ENCODE data around the gene TBX15.

TBX15 gene

DNA sequence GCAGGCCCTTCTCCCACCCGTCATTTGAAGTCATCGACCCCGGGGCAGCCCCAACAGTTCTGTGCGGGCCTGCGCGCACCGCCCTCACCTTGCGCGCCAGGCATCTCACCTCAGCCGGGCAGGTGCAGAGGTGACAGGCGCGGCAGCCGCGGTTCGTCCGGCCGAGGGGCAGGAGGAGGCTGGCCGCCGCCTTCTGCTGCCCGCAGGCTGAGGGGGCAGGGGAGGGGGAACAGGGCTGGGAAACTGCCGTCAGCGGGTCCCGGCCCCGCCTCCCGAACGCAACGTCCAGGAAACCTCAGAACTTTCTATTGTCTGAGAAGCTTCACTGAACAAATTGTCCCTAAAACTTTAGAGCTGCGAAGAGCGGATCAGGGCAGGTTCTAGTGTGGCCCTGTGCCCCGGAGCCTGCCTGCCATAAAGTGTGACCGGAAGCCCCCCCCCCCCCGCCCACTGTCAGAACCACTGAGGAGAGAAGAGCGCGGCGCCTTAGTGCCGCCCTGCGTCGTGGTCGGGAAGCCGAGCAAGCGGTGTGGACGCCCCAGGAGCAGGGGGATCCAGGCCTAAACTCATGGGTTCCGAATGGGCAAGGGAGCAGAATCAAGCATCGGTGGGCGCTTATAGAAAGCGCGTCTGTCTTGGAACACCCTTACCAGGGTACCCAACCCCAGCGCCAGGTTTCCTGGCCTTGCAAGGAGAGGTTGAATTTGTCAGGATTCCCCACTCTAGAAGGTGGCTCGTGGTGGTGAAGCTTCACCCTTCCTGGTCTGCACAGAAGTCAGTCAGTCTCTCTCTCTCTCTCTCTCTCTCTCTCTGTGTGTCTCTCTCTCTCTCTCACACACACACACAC, 13.3 kb upstream of the TBX15 start:
- no peak for DNase-seq

DNA sequence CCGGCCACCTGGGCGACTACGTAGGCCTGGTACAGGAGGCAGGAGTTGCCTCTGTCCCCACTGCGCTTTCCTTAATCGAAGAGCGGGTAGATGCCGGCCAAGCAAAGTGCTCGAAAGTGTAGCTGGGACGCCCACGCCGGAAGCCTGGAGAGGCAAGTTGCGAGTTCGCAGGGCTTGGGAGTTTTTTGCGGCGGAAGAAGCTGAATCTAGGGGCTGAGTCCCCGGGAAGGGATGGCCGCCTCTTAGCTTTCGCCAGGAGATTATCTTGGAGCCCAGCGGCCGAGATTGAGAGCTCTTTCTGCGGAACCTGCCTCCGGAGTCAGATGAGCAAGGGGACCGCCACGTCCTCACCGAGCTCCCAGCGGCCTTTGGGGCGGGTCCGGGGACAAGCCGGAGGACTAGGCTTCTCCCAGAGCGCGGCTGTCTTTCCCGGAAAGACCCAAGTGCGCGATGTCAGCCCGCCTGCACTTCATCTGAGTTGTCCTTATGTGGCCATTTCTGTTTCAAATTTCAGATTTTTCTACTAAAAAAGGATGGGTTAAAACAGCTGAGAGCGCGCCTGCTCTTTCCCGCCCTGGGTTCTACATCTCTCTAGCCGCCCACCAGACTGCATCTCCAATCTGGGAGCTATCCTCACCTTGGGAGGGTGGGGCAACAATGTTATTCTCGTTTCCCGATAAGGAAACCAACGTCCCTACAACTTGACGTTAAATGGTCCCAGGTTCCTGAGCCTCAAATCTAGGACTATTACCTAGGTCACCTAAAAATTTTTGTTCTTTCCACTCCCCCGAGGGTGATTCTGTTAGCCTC, 12.4 kb upstream of the TBX15 start:
- no peak for DNase-seq

DNA sequence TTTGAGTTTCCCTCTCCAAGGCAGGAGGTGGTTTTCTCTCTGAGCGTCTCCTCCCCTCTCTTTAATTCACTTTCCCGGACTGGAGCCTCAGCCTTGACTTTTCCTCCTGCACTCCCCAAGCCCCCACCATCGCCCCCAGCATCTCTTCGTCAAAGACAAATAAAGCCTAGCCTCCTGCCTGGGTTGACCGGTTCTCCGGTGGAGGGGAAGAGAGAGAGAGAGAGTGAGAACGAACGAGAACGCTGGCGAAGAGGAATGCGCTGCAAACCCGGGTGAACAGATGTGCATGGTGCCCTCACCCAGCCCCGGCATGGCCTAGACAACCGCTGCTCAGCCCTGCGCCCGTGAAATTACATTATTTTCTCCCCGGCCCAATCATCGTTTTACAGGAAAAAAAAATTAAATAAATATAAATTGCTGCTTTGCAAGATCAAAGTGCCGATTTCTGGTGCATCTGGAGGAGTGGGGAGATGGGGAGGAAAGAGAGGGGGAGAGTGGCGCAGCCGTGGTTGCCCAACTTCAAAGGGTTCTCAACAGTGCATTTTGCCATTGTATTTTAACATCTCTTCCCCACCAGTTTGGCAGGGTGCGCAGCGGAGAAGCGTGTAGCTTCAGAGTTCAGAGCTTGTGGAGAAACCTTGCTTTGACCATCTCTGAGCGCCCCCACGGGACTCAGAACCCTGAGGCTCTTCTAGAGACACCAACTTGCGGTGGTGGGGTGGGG, 11.4 kb upstream of the TBX15 start:
- no peak for DNase-seq

DNA sequence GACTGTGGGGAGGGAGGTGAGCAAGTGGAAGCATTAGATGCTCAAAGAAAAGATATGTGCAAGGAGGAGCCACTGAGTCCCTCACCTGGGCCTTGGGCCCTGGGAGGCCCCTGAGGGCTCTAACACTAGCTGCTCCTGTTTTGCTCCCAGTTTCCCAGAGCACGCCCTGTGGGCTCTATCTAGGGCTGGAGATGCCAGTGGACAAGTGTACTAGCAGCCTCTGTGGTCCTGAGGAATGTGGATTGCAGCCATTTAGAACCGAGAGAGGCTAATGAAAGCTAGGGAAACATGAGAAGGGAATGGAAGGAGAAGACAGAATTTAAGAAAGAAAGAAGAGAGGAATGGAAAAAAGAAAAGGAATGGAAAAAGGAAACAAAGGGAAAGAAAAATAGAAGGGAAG, 10.0 kb upstream of the TBX15 start:
- no peak for DNase-seq

DNA sequence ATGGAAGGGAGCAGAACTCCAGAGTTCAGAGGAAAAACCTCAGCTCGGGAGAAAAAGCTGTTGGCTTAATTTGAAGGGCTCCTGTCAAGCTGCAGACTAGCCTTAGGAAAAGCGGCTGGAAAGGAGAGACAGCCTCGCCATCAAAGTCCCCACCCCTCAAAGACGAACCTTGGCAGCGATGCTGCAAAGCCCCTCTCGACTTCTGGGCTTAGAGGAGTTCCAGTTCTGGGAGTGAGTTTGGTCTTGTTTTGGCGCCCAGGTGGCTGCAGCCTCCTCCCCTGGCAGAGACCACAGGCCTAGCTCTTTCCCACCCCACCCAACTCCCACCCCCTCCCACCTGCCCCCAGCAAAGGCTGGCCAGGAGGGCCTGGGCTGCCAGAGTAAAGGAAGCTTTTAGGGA, 9.1 kb upstream of the TBX15 start:
- DNase-seq, result no peak

DNA sequence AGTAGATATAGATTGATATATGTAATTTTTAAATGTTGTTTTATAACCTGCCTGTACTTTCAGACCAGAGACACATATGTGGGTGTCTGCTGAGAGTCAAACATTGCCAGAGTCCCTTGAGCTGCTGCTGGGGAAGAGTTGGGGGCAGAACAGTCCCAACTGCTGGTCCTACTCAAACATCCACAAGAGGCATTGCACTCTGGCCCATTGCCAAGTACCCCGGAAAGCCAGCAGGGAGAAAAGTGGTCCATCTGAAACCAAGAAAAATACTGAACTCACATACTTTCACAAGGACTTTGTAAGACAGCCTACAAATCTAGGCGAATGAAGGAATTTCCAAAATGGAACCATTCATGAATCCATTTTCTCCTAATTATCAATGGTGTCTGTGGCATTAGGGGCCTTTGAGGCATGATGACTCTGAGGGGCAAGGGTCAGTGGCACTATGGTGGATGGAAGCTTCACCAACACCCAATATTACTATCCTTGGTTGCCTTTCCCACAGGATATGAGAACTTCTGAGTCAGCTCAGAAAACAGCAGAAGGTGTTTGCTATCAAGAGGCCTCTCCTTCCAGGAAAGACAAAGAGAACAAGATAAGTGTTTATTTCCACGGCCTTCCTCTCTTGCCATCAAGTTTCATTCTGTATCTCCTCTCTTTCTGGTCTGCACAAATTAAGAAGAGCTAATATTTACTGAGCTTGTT, 7.3 kb upstream of the TBX15 start:
- no peak for DNase-seq

DNA sequence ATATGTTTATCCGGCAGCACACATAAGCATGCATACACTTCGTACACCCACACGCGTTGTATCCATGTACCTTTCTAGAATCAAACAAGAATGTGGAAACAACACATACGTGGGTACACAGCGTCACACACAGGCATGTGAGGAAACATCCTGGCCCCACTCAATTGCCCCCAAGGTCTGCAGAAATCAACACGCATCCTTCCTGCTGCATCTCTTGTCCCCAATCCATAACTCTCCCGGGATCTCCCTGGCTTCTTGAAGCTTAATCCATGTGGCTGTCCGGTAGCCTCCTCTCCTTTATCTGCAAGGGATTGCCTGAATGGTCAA, 5.5 kb upstream of the TBX15 start:
- DNase-seq, result no peak

DNA sequence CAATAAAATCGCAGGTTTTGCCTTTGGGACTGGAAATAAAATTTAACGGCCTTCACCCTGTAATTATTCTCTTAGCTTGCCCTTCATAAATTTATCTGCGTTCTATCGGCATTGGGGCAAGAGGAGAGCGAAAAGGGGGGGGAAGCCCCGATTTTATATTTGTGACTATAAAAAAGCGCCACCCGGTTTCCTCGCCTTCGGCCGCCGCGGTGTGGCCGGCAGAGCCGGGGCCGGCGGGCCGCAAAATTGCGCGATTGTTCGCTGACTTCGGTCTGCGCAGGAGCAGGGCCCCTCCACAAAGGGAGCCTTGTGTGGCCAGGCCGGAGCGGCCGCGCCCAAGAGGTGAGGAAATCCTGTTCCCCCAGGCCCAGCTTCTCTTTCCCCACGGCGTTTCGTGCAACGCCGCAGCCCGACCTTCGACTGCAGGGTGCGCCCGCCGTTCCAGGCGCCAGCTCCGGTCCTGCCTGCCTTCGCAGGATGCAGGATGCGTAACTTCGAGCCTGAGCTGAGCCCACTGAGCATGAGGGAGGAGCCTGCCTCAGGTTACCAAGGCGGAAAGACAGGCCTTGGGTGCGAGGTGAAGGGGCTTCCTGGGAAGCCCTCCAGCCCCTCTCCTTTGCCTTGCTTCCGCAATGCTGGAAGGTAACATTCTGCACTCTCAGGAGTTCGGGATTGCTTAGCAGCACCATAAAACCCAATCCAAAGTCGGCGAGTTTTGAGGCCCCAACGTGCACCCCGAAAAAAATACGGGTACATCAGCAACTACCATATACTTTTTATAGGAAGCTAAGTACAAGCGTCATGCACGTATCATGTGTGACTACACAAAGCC, 4.9 kb upstream of the TBX15 start:
- no peak for DNase-seq

DNA sequence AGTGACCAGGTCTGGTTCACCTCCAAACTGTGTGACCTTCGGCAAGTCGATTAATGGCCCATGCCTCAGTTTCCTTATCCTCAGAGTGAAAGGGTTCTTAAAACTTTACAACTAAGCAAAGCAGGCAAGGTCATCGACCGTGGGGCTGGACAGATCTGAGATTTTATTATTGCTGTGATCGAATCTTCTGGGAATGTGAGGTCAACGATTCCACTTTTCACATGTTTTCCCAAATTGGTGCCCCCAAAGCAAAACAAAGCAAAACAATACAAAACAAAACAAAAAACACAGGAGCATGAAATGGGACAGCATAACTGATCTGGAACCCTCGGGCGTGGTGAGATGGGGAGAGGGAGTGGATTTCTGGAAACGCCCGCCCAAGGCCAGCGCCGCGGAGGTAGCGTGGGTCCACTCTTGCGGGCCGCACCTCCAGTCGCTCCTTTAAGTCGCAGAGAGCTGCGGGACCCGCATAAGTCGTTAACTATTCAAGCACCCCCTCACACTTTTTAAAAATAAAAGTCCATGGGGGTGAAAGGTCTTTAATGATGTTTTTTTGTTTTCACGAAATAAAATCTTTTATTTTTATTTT, 4.2 kb upstream of the TBX15 start:
- DNase-seq, result no peak

DNA sequence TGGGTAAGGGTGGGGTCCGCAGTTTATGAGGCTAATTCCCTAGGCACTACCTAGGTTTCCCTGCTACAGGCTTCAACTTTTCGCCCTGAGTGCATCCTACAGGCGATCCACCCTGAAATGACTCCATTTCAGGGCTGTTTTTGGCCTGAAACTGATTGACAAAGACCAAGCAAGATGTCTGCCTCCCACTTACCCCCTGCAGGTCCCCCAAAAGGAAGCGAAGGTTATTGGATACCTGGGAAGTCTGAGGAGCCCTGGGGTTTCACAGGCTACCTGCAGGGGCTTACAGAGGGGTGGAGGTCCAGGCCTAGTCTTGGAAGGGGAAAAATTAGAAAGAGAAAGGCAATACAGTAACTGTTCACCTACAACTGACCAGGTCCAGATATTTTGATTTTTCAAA, 3.3 kb upstream of the TBX15 start:
- DNase-seq, result no peak

DNA sequence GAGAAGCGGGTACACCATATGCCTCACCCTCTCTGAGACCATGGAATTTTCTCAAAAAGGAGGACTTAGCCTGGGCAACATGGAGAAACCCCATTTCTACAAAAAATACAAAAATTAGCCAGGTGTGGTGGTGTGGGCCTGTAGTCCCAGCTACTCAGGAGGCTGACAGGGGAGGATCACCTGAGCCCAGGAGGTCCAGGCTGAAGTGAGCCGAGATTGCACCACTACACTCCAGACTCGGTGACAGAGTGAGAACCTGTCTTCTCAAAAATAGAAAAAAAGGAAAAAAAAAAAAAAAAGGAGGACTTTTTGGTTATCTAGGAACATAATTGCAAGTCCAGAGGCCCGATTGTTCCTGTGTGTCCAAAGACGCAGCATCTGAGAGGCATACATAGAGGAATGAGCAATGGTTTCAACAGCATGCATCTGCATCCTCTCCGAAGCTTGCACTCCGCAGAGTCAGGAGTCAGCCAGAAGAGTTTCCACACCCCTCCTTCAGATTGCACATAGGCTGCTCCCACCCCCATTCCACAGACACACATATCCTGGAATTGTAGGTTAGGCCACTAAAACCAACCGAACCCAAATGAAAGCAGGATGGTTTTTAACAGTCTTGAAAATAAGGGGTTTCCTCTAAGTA, 2.5 kb upstream of the TBX15 start:
- no peak for DNase-seq

DNA sequence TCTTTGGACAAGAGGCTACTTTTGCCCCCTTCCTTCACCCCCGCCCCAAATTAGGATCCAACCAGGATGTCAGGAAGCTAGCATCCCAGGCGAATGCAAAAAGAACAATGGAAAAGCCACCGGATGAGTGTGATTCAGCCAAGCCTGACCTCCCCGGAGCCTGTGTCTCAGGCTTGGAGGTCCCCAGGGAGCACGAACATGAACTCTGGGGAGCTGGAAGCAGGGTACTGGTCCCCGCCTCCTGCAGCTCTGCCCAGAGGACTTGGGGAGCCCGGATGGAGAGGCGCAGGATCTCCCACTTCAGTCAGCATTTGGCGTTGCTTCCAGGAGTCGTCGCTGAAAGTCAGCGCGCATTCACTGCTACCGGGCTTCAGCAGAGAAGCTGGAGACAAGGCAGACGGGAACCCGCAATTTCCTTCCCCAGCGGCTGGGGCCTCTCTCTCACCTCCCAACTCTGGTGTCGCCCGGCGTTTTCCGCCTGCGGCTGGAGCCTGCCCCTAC, 1.8 kb upstream of the TBX15 start:
- no peak for DNase-seq

DNA sequence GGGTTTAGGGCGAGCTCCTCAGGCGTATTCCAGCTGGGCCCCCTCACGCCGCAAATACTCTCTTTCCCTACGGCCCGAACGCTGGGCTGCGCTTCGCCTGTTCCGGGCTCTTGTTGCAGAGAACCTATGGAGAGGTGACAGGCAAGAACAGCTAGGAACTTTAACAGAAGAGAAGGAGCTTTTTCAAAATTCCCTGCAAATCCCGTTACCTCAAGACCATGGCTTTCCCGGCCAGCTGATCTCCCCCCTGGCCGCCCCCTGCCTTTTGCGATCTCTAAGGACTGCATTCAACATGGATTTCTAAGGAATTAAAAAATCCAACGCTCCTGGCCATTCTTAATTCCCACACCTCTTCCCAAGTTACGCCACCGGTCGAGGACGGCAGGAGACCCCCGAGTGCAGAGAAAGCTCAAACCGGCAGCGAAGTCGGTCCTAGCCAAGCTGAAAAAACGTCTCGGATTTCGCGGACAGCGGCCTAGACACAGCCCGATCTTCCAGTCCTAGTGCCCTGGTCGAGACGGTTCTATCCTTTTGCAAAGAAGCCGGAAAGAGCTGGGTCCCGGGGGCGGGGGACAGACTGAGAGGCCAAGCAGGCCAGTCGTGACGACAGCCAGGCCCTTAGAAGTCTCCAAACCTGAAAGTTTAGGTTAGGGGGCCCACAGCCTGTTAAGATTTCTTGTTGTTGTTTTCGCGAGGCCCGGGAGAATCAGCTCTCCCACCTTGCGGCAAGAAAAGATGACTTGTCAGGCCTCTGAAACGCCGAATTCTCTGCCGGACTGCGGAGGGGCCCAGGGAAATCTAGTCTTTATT, 1.1 kb upstream of the TBX15 start:
- no peak for DNase-seq

DNA sequence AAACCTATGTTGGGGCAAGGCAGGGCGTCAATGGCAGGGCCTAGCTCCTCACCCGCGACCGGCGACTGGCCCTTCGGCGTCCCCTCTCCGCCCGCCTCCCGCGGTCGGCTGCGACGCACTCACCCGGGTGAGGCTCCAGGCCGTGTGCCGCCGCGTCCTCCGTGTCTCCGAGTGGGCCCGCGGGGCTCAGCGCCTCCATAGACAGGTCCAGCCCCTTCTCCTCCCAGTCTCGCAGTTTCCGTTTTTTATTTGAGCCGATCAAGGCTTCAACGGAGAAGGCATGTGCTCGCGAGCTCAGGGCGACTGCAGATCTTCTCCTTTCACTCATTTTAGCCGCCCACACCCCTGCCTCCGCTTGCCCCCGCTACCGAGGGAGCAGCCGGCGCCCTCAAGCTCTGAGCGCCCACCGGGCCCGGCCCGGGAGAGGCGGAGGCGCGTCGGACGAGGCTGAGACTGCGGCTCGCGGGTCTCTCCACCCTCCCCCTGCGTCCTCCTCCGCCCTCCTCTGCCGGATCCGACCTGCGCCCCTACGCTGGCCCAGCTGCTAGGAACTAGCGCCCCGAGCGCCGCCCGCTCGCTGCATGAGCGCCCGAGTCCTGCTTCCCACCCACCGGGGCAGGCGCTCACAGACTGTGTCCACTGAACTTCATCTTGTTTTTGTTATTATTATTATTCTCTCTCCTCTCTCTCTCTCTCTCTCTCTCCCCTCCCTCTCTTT, 516 bp downstream of the TBX15 start:
- DNase-seq, result no peak

DNA sequence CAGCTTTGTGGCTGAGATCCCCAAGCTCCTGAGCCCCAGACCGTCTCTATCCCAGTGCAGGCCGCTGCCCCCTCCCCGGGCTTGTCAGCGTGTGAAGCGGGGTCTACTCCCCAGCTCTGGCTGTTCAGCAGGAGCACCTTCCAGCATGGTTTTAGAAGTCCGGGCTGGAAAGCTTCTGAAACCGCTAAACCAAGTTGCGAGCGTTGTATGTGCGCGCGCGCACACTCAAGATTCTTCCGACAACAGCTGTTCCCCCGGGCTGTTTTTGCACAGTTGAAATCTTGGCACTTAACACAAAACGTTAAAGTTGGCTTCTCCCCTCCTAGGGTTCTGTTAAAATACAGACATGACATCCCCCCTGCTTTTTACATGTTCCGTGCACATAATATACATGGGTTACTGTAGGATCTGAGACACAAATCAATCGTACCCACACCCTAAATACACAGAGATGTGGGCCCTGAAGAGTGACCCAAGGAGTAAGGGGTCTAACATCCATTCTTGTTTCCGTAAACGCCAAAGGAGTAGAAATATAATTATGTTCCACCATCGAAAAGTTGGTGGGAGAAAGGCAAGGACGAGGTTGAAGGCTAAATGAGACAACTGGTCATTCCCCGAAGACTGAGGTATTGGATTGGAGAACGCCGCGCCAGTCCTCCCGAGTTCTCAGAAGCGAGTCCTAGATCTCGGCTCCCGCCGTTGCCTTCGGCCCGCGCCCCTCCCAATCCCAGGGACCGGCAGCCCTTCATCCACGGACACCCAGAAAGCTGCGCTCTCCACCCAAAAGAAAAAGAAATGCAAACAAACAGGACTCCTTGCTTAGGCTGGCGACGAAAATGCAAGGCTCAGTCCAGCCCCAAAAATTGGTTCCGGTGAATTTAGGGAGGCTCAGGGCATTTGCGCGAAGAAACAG, 1.3 kb downstream of the TBX15 start:
- no peak for DNase-seq

DNA sequence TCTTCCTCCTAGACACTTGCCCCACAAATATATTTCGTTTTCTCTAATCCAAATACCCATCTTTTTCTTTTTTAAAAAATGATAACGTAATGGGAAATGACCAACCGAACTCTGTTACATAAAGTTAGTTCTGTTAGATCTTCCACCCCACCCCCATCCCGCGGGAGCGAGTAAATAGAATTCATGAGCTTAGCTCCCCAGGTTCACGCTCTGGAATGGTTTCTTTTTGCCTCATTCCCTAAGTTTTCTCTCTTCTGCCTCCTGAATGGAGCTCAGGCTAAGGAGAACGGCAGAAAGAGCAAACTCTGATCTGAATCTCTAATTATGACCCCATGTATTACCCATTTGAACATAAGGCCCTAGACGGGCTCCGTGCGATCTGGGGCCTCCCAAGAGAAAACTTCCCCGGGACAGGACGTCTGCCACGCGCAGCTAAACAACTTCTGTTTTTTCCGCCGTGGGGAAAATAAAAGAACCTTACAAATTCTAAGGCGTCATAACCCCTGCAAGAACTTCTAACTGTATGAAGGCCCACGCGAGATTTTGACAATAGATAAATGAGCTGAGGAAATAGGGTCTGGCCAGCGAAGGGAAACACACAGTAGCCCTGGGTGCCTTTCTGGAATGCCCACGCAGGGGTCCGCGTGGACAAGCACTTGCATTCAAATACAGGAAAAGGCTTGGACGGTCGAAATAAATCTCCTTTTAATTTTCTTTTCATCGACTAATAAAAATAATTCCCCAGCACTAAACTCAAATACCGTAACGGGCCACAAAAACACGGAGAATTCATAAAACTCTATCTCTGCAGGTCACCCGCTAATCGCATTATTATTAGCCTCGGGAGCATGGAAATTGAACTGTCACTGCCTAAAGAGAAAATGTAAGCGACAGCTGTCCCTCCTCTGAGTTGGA, 2.2 kb downstream of the TBX15 start:
- no peak for DNase-seq
